ENCODE measurements around the gene DNAI4.

GRCh38 chr1:66951513-66951912 lies 26.9 kb upstream of the DNAI4 start:
- no peak for TF ChIP-seq POLR2A (IDR thresholded peaks at IDR 0.05)
- TF ChIP-seq CTCF (IDR thresholded peaks at IDR 0.05): no peak
